GM12872 (cell line): ENCODE results near the gene C2orf81.

Source experiments
- TF ChIP-seq, protein P1 (sequence below): IDR thresholded peaks from 3 replicates; pipeline ENCODE4 v1.5.1; 2011; ENCODE audit warnings: low read depth, mild to moderate bottlenecking, low read length, moderate library complexity; ENCODE audit not compliant: insufficient read depth

The C2orf81 gene

DNA sequence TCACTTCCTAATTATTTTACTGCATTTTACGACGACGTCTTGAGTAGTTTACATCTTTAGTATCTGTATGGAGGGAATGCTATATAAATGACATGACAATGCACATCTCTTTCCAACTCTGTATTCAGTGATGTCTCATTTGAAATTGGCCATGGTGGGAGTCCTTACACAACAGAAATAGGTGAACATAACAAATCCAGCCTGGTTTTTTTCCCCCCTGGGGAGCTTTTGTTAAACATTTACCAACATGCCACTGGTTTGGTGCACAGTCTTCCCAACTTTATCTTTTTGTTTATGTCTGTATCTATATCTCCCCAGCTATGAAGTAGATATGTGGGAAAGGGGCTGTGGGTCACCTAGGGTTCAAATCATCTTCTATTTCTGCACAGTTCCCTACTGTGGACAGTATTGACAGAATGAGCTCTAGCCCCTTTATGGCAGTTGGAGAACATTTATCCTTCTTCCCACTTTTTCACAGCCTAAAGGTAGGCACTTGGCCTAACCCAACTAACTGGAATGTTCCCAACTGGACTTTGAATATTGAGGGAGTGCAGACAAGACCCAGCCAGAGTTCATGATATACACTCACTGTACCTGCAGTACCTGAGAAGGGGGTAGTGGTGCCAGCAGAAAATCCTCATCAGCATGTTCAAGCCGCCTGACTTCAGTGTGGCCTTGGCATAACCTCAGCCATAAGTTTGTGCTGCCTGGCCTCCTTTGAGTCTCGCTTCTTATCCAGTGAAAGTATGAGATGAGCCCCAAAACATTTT is 26.0 kb upstream of the C2orf81 start:
- TF ChIP-seq, protein P1, sequence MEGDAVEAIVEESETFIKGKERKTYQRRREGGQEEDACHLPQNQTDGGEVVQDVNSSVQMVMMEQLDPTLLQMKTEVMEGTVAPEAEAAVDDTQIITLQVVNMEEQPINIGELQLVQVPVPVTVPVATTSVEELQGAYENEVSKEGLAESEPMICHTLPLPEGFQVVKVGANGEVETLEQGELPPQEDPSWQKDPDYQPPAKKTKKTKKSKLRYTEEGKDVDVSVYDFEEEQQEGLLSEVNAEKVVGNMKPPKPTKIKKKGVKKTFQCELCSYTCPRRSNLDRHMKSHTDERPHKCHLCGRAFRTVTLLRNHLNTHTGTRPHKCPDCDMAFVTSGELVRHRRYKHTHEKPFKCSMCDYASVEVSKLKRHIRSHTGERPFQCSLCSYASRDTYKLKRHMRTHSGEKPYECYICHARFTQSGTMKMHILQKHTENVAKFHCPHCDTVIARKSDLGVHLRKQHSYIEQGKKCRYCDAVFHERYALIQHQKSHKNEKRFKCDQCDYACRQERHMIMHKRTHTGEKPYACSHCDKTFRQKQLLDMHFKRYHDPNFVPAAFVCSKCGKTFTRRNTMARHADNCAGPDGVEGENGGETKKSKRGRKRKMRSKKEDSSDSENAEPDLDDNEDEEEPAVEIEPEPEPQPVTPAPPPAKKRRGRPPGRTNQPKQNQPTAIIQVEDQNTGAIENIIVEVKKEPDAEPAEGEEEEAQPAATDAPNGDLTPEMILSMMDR = no peak

DNA sequence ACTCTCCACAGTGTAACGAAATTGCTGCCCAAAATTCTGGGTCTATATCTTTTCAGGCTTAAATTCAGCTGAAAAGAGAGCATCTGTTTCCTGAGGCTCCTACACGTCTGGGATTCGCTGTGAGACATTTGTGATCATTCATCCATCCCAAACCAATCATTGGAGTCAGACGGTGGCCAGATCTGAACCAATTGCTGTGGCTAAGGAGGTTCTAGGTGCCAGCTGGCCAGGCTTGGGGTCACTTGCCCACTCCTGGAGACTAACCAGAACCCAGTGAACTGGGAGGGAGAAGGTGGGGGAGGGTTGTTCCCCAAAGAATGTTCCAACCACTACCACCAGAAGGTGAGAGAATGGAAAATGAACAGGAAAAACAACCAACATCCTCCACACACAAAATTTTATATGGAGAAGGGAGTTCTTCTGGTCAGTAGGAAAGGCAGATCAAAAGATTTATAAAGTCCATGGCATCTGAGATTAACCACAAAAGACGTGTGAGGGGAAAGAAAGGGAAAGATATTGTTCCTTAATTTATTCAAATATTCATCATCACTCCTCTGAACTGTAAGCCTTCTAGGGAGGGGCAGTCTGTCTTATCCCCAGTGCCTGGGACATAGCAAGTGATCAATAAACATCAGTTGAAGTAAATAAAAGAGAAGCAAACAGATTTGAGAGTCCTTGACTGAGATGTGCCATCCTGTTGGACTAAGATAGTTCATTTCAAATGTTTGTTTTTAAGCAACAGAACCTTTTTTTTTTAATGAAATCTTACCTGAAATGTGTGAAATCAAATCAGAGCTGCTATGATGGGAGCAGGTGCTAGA is 23.3 kb upstream of the C2orf81 start:
- TF ChIP-seq, protein P1 = no peak

DNA sequence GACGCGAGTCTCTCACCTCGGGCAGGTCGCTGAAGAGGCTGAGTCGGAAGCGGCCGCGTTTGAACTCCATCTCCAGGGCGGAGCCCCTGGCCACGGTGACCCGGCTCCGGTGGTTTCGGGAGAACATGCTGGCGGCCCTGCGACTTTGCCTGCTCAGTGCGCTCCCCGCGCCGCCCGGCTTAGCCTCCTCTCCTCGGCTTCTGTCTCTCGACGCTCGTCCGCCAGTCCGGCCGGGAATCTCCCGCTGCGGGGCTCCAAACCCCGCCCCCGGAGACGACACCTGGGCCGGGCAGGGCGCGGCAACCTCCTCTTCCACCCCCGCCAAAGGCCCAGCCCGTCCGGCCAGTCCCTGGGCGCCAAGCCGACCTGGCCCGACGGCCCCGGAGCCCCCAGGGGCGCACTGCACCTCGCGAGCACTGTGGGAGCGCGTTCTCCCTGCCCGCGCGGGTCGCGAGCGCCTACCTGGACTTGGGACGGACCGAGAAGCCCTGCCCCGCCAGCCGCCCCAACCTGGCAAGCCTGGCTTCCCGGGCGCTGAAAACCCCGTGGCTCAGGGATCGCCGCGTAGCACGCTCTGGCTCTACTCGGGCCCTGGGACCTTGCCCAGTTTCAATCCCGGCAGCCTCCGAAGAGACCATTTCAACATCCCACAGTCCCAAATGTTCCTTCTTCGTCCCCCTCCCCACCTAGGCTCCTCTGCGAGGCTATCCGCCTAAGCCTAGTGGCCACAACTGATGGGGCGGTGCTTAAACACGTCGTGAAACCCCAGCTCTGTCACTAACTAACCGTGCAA is 20.5 kb upstream of the C2orf81 start, which contains the start of gene RTKN:
RTKN (minus strand) TSS at position 248 of the 793 bp plus-strand sequence; CDS start at position 127, 121 bp downstream.
- TF ChIP-seq, protein P1 = no peak

DNA sequence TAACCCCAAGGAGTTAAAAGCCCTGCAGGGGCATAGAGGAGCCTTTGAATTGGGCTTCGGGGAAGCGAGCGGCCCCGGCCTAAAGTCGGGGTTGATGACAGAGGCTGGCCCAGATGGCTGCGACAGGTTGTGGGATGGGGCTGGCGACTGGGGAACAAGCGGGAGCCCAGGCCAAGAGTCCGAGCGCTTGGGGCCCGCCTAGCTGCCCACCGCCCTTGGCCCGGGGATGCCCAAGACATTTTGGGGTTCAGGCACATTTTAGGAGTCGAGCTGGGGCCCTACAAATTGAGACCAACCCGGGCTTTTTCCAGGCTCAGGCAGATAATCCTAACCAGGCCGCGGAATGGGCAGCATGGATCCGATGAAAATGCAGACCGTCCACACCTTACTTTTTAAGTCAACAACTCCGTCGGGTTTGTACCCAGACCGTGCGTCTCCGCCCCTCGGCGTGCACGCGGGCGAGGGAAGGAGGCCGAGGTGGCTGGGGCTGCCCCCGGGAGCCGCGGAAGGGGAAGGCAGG is 19.8 kb upstream of the C2orf81 start:
- TF ChIP-seq, protein P1 = no peak

- TF ChIP-seq, protein P1 = peak; percentile 45
Observed at GRCh38 chr2:74440378-74441169, 19.2 kb upstream of the C2orf81 start.

DNA sequence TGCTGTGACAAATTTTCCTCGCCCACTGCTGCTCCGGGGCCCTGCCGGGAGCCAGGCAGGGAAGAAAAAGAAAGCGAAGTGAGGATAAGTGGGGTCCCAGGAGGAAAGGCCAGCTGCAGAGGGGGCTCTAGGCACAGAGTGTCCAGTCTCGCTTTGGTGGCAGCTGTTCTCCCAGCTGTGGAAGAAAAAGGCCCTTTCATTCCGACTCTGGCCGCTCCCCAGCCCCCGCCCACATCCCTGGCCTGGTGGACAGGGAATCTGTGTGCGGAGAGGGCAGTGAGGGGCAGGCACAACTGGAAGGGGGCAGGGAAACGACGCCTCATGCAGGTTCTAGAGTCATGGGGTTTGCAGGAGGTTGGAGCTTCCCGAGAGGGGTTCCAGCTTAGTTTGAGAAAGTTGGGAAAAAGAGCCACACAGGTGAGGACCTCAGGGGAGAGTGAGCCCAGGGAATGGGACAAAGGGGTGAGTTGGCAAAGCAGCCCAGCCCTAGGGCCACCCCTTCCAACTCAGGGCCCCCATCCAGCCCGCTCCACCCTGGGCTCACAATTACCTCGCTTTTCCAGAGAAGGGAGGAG is 18.5 kb upstream of the C2orf81 start:
- TF ChIP-seq, protein P1 = no peak
